Activated CD8-positive, alpha-beta memory T cell treated with anti-CD3 and anti-CD28 coated beads for 36 hours (primary cell): Measurements from ENCODE around the gene UBR4. TPM values are rescaled to one million over a fixed set of nuclear protein-coding genes. Genes with fewer than 3 reads are reported as not detected.

Source experiments
- CTCF ChIA-PET: fragments of 350-600 bp; sonication (Branson Sonifier 250); formaldehyde crosslinking; loops from one replicate; lab custom pipeline; 2021; ENCODE audit warnings: antibody characterized with exemption; lab: Charles Lee
- POLR2A ChIA-PET: fragments of 350-600 bp; sonication (Branson Sonifier 250); formaldehyde crosslinking; loops from one replicate; lab custom pipeline; 2021; ENCODE audit warnings: antibody characterized with exemption; lab: Charles Lee
- total RNA-seq, 2 experiments: library from RNA; stranded (reverse); gene quantifications; one replicate each; pipeline ENCODE4 v1.2.3, GENCODE V29; 2021

Gene UBR4
- total RNA-seq, 2 experiments from 2014 or later, result 119 to 122 TPM

DNA sequence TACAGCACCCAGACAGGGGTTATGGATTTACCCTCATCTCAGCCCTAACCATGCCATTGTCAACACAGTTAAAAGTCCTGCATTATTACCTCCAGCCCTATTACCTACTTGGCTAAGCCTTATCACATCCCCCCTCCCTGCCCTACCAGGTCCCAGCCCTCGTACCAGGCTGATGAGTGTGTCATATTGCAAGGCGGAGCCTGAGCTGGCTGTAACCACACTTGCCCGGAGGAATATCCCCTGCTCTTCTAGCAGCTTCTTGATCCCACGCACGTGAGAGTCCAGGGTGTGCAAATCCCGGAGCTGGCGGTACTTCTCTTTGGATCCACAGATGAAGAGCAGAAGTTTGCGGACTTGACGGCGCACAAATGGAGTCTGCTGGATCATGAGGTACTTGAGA lies 87.4 kb downstream of the UBR4 start:
- CTCF ChIA-PET, result interaction anchor here (1.1 kb wide), 1 partner anchor 9 kb away, joined by 3 read pairs; no protein-coding TSS in a partner anchor

DNA sequence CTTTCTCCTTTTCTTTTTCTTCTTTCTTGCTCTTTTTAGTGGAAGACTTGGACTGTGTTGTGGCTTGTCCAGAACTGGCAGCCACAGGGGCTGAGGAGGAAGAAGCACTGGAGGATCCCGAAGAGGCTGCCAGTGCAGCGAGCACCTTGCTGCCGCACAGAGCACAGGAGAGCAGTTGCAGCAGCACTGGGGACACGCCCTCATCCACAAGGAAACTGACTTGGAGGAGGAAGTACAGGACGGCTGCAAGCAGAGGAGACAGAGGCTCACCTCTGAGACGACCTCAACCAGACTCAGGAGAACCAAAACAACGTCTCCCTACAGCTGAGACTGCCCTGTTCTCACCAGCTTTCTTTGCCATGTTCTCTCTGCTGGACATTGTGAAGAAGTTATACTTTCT lies 88.9 kb downstream of the UBR4 start:
- ChIA-PET POLR2A (no interaction called here), CTCF (no interaction called here)

More for the DNA sequence above, 87.4 kb downstream of the UBR4 start:
- POLR2A ChIA-PET, result no interaction called here

DNA sequence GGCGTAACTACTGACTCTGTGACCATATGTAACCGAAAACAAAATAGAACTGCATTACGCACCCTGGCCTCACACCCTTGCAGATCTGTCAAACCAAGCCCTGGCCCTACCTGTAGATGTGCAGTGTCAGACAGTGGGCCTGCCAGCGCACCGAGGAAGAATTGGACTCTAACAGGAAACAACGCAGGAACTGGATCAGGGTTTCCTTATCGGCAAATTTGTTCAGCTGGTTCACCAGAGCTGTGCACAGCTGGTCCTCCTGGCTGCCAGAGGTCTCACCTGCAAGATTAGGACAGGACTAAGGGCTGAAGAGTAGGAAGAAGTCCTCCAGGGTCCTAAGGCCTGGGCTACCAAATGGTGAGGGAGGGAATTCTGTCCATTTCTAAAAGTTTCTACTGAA lies 90.0 kb downstream of the UBR4 start:
- CTCF ChIA-PET, result no interaction called here

DNA sequence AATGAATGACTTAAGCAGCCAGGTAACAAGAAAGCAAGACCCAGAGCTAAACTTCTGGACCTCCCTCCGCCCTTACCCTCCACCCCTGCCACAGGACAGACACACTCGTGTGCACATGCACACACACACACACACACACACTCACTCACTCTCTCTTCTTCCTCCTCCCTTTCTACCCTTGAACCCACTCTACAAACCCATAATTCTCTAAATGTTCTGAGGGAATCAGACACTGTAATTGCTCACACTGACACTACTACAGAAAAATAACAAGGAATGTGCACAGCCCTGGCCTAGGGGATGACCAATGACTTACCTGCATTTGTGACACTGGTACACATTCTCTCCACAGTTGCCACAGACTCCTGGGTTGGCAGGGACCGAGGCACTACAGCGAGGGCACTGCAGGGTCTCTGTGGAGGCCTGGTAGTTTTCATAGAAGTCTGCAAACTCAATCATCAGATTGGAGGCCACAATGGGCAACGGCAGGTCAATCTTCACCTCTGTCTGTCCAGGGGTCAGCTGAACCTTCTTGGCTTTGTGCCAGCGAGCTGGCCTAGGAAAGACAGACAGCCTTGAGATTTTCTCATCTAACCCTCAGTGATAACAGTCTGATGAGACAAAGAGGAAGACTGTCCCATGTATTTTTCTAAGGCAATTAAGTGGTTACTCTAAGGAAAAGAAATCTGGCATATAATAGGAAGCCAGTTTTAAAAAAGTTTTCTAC lies 94.8 kb downstream of the UBR4 start:
- CTCF ChIA-PET, result no interaction called here
- POLR2A ChIA-PET, result no interaction called here

More for the DNA sequence above, 90.0 kb downstream of the UBR4 start:
- POLR2A ChIA-PET, result no interaction called here

DNA sequence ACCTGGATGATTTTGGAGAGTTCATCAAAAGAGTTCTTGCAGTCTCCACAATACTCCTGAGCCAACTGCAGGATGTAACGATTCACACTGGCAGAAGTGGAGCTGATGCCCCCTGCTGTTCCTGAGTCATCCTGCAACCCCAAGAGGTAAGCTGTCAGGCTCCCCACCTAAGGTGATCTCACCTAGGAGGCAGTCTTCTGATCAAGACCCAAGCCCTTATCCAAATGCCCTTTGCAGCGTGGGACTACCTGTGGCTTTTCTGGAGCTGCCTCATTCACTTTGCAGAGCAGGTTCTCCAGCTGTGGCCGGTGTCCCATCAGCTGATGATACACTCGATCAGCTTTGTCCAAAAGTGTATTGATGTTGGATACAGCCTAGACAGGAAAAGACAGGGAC lies 96.4 kb downstream of the UBR4 start:
- POLR2A ChIA-PET, result no interaction called here

GRCh38 chr1:19112891-19113696 lies 97.0 kb downstream of the UBR4 start:
- CTCF ChIA-PET, result interaction anchor here (0.8 to 1.3 kb wide), 4 partner anchors 10 to 230 kb away, joined by 3 to 5 read pairs (median 3); no protein-coding TSS in a partner anchor
- POLR2A ChIA-PET, result no interaction called here

More for the DNA sequence above, 96.4 kb downstream of the UBR4 start:
- CTCF ChIA-PET, result interaction anchor here (0.6 to 1.2 kb wide), 4 partner anchors 9 to 230 kb away, joined by 3 to 5 read pairs (median 3); no protein-coding TSS in a partner anchor

DNA sequence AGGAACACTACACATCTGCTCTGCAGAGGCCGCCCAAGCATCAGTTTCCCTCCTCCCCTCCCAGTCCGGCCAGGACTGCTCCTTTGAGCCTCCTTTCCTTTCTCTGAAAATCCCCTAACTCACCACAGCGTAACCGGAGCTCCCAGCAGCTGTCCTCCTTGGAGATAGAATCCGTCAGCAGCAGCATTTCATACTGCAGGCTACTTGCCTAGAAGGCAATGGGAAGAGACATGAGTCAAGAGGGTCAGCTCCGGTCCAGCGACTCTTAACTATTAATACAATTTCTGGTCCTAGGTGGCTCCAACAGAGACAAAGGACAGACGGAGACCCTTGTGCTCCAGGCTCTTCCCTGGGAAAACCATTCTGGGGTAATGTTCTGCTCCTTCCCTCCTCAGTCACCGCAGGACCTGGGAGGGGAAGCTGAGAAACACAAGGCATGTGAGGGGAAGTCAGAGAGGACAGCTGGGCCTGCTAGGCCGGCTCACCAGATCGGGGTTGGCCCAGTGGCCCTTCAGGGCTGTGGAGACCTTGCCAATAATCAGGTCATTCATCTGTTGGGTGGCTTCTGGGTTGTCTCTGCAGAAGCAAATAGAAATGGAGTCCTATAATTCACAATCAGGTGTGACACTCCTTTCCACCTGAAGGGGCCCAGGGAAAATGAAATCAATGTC lies 99.7 kb downstream of the UBR4 start:
- POLR2A ChIA-PET, result no interaction called here

DNA sequence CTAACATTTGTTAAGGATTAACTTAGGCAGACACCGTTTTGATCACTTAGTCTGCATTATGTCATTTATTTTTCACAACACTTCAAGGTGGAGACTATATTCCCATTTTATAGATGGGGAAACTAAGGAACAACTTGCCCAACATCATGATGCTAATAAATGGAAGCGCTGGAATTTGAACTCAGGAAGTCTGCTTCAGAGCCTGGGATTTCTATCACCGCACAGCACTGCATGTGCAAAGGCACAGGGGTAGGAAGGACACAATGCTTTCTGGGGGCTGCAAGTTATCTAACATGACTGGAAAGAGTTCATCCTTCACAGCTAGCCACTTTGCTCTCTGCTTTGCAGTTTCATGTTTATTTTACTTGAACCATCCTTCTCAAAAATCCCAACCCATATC lies 100.5 kb downstream of the UBR4 start:
- ChIA-PET POLR2A (no interaction called here), CTCF (interaction anchor here (0.5 kb wide), 1 partner anchor 174 kb away, joined by 3 read pairs; no protein-coding TSS in a partner anchor)

More for the DNA sequence above, 99.7 kb downstream of the UBR4 start:
- CTCF ChIA-PET, result no interaction called here

GRCh38 chr1:19101244-19101643 lies 108.8 kb downstream of the UBR4 start:
- ChIA-PET POLR2A (no interaction called here), CTCF (no interaction called here)

GRCh38 chr1:19100028-19100427 lies 110.0 kb downstream of the UBR4 start:
- CTCF ChIA-PET, result no interaction called here
- POLR2A ChIA-PET, result no interaction called here

- ChIA-PET POLR2A (no interaction called here), CTCF (interaction anchor here (0.9 to 1.4 kb wide), 2 partner anchors 185 to 213 kb away, joined by 3 to 4 read pairs; no protein-coding TSS in a partner anchor)
Measured at GRCh38 chr1:19096990-19097389, 113.1 kb downstream of the UBR4 start.

- ChIA-PET CTCF (interaction anchor here (0.6 to 1.4 kb wide), 3 partner anchors 130 to 212 kb away, joined by 3 to 4 read pairs (median 3); no protein-coding TSS in a partner anchor), POLR2A (no interaction called here)
Measured at GRCh38 chr1:19096036-19096833, 113.8 kb downstream of the UBR4 start.

- CTCF ChIA-PET, result interaction anchor here (2.1 kb wide), 1 partner anchor 184 kb away, joined by 8 read pairs; no protein-coding TSS in a partner anchor
Measured at GRCh38 chr1:19091196-19091953, 118.7 kb downstream of the UBR4 start.

GRCh38 chr1:19089524-19089923 lies 120.5 kb downstream of the UBR4 start:
- ChIA-PET POLR2A (interaction anchor here (0.7 kb wide), 1 partner anchor 37 kb away, joined by 3 read pairs; no protein-coding TSS in a partner anchor), CTCF (interaction anchor here (0.6 to 2.1 kb wide), 3 partner anchors 121 to 182 kb away, joined by 4 to 8 read pairs (median 4); no protein-coding TSS in a partner anchor)

More at GRCh38 chr1:19091196-19091953, 118.7 kb downstream of the UBR4 start:
- POLR2A ChIA-PET, result interaction anchor here (0.7 kb wide), 1 partner anchor 13 kb away, joined by 4 read pairs; no protein-coding TSS in a partner anchor

GRCh38 chr1:19088717-19089442 lies 121.2 kb downstream of the UBR4 start:
- POLR2A ChIA-PET, result interaction anchor here (0.7 kb wide), 1 partner anchor 36 kb away, joined by 3 read pairs; no protein-coding TSS in a partner anchor
- CTCF ChIA-PET, result interaction anchor here (1.4 to 2.1 kb wide), 2 partner anchors 176 to 182 kb away, joined by 4 to 8 read pairs; no protein-coding TSS in a partner anchor

GRCh38 chr1:19087737-19088594 lies 122.1 kb downstream of the UBR4 start:
- POLR2A ChIA-PET, result interaction anchor here (0.8 kb wide), 1 partner anchor 98 kb away, joined by 3 read pairs; no protein-coding TSS in a partner anchor
- CTCF ChIA-PET, result interaction anchor here (1.0 to 1.4 kb wide), 3 partner anchors 148 to 181 kb away, joined by 3 to 4 read pairs (median 3); no protein-coding TSS in a partner anchor
